ENCODE results near the gene PLCL1. TPM values are rescaled to one million over a fixed set of nuclear protein-coding genes. Genes with fewer than 3 reads are reported as not detected.

The PLCL1 gene
- total RNA-seq, 4 donors from 2014 or later = 0.34 to 4.2 (median 1.2) TPM

GRCh38 chr2:198102120-198102519, 297.7 kb downstream of the PLCL1 start:
- no peaks in the 10 kb centered on the region for H3K4me1 ChIP-seq
- intact Hi-C loops (cut with DNase I) = no loop called here
- TF ChIP-seq POLR2A (IDR thresholded peaks at IDR 0.05) (no peak), CTCF (IDR thresholded peaks at IDR 0.05) (no peak)
- H3K27me3 ChIP-seq = no peaks in the 10 kb centered on the region
- 65 to 77% methylated on average over 3 of the region's 3 CpGs for WGBS, 2 donors
- no peak overlapping the region for H3K4me3 ChIP-seq
- no peaks in the 10 kb centered on the region for H3K36me3 ChIP-seq
- H3K9me3 ChIP-seq = no peaks in the 10 kb centered on the region
- H3K27ac ChIP-seq = no peak overlapping the region
- no peak for DNase-seq

DNA sequence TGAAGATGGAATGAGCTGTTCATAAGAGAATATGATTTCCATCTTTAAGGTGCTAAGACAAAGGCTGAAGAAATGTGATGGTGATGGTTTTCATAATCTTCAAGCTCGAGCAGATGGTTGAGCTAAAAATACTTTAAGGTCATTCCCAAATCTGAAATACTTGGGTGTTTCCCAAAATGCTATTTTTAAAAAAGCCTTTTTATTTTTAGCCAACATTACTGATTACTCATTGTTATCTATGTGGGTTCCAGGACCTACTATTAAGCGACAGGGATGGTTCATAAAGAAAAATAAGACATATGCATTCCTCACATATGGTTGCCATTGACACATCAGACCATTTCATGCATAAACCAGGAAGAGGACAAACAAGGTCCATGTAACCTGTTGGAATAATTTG, 298.5 kb downstream of the PLCL1 start:
- H3K4me1 ChIP-seq = no peaks in the 10 kb centered on the region
- TF ChIP-seq CTCF (IDR thresholded peaks at IDR 0.05) (no peak), POLR2A (IDR thresholded peaks at IDR 0.05) (no peak)

DNA sequence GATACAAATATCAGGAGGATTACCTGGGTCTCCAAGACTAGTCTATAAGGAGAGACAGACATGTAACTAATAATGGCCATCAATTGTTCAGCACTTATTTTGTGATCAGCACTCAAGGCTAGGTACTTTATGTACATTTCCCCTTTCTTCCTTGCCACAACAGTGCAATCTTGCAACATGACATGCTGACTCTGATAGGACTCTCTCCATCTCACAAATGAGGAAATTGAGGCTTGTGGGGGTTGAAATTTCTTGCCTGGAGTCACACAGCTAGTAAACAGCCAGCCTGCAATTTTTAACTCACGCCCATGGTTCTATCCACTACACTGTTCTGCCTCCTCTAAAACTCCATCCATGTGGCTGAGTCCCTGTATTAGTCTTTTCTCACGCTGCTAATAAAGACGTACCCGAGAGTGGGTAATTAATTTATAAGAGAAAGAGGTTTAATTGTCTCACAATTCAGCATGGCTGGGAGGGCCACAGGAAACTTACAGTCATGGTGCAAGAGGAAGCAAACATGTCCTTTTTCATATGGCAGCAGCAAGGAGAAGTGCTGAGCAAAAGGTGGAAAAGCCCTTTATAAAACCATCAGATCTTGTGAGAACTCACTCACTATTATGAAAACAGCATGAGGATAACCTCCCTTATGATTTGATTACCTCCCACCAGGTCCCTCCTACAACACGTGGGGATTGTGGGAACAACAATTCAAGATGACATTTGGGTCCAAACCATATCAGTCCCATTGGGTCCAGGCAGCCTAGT, 302.4 kb downstream of the PLCL1 start:
- H3K27ac ChIP-seq = no peak overlapping the region
- H3K9me3 ChIP-seq = no peaks in the 10 kb centered on the region
- no peak for DNase-seq
- 76 to 80% methylated on average over 5 of the region's 5 CpGs for WGBS, 2 donors
- no peaks in the 10 kb centered on the region for H3K36me3 ChIP-seq
- no peaks in the 10 kb centered on the region for H3K4me1 ChIP-seq
- no peak overlapping the region for H3K4me3 ChIP-seq
- intact Hi-C loops (cut with DNase I) = no loop called here
- TF ChIP-seq POLR2A (IDR thresholded peaks at IDR 0.05) (no peak), CTCF (IDR thresholded peaks at IDR 0.05) (no peak)
- H3K27me3 ChIP-seq = no peaks in the 10 kb centered on the region

More for the DNA sequence above, 298.5 kb downstream of the PLCL1 start:
- H3K36me3 ChIP-seq = no peaks in the 10 kb centered on the region
- no peak for DNase-seq
- H3K9me3 ChIP-seq = no peaks in the 10 kb centered on the region
- no peak overlapping the region for H3K27ac ChIP-seq
- no peak overlapping the region for H3K4me3 ChIP-seq
- WGBS, 2 donors = 48 to 54% methylated on average over 2 of the region's 2 CpGs
- no peaks in the 10 kb centered on the region for H3K27me3 ChIP-seq
- intact Hi-C loops (cut with DNase I) = no loop called here

DNA sequence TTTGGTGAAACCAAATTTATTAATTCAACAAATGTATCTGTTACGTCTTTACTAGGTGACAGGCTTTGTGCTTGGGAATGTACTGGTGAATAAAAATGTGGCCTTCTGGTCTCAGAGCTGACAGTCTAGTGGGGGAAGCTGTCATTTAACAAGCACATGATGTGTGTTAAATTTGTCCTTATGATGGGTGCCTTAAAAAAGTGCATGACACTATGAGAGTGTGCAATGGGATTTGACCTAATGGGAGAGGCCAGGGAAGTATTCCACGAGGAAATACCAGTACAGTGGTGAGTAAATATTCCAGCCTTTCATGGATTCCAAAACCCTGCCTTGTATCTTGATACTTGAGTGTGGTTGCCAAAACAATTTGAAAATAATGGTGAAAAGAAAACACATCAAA, 308.9 kb downstream of the PLCL1 start:
- H3K27ac ChIP-seq = no peak overlapping the region
- no peaks in the 10 kb centered on the region for H3K27me3 ChIP-seq
- 42 to 44% methylated on average over 2 of the region's 2 CpGs for whole genome bisulfite sequencing, 2 donors
- no peaks in the 10 kb centered on the region for H3K9me3 ChIP-seq
- no peak for DNase-seq
- H3K36me3 ChIP-seq = no peaks in the 10 kb centered on the region
- no peaks in the 10 kb centered on the region for H3K4me1 ChIP-seq
- intact Hi-C loops (cut with DNase I) = no loop called here
- TF ChIP-seq CTCF (IDR thresholded peaks at IDR 0.05) (no peak), POLR2A (IDR thresholded peaks at IDR 0.05) (no peak)
- no peak overlapping the region for H3K4me3 ChIP-seq

- H3K4me1 ChIP-seq = no peaks in the 10 kb centered on the region
- H3K4me3 ChIP-seq = no peak overlapping the region
- H3K27ac ChIP-seq = no peak overlapping the region
- no peak for DNase-seq
- no peaks in the 10 kb centered on the region for H3K9me3 ChIP-seq
- no peaks in the 10 kb centered on the region for H3K27me3 ChIP-seq
- intact Hi-C loops (cut with DNase I) = no loop called here
- no peaks in the 10 kb centered on the region for H3K36me3 ChIP-seq
- WGBS, 2 donors = 68 to 83% methylated on average over 1 of the region's 1 CpG
- TF ChIP-seq POLR2A (IDR thresholded peaks at IDR 0.05) (no peak), CTCF (IDR thresholded peaks at IDR 0.05) (no peak)
These were observed 309.7 kb downstream of the PLCL1 start for GRCh38 chr2:198114064-198114463.

Measured in esophagus squamous epithelium (tissue), 5 donors.